MM.1S (cell line): Measurements from ENCODE around the gene SPATC1L.

Experiments
- CTCF ChIP-seq: fragments of 300-600 bp; sonication (generic); IDR thresholded peaks from 2 replicates; pipeline ENCODE4 v1.5.1; 2016; ENCODE audit warnings: antibody characterized with exemption, low read length, mixed read lengths
- EZH2 ChIP-seq: fragments of 300-600 bp; sonication (generic); optimal IDR thresholded peaks from 2 replicates; pipeline ENCODE3; 2017; ENCODE audit warnings: low read depth, mild to moderate bottlenecking, antibody characterized with exemption, low read length, mixed read lengths

GRCh38 chr21:46188226-46189212 lies 4.3 kb upstream of the SPATC1L start:
- TF ChIP-seq CTCF (no peak), EZH2 (no peak)
